OCI-LY3 (cell line): ENCODE measurements around the gene RACGAP1.

ENCODE experiments used
- H2AFZ ChIP-seq: fragments of 200-600, 300-600 bp; shearing (Covaris generic); 2 replicates; pipeline ENCODE4 v1.6.0; 2014; ENCODE audit warnings: antibody characterized with exemption, low read depth, low read length
- H3K27ac ChIP-seq: fragments of 200-600, 300-600 bp; sonication (generic); 2 replicates; pipeline ENCODE4 v1.5.1; 2014; ENCODE audit warnings: mild to moderate bottlenecking, low read length, moderate library complexity, mixed read lengths
- H3K27me3 ChIP-seq: fragments of 200-600, 300-600 bp; sonication (generic); 2 replicates; pipeline ENCODE4 v1.6.1; 2014; ENCODE audit warnings: low read depth, low read length, mixed read lengths
- H3K36me3 ChIP-seq: fragments of 200-600, 300-600 bp; sonication (generic); replicated peaks from 2 replicates; pipeline ENCODE3; 2014; ENCODE audit warnings: low read depth, low read length, mixed read lengths
- H3K4me1 ChIP-seq: fragments of 300-600, 200-600 bp; sonication (generic); 2 replicates; pipeline ENCODE4 v1.6.1; 2014; ENCODE audit warnings: low read length, mixed read lengths
- H3K4me2 ChIP-seq: fragments of 200-600, 300-600 bp; sonication (generic); 2 replicates; pipeline ENCODE4 v1.6.1; 2014; ENCODE audit warnings: low read length, mixed read lengths
- H3K4me3 ChIP-seq: fragments of 300-600, 200-600 bp; sonication (generic); 2 replicates; pipeline ENCODE4 v1.5.1; 2014; ENCODE audit warnings: antibody characterized with exemption, mild to moderate bottlenecking, low read length, moderate library complexity
- H3K79me2 ChIP-seq: fragments of 300-600, 200-600 bp; shearing (Covaris generic); 2 replicates; pipeline ENCODE4 v1.6.1; 2014; ENCODE audit warnings: mild to moderate bottlenecking, low read length, mixed read lengths
- H3K9ac ChIP-seq: fragments of 300-600, 200-600 bp; shearing (Covaris generic); 2 replicates; pipeline ENCODE4 v1.6.0; 2014; ENCODE audit warnings: mild to moderate bottlenecking, low read length, moderate library complexity
- H3K9me3 ChIP-seq: fragments of 200-600, 300-600 bp; shearing (Covaris generic); 2 replicates; pipeline ENCODE4 v1.6.1; 2014; ENCODE audit warnings: low read length, mixed read lengths; ENCODE audit not compliant: insufficient read depth
- H4K20me1 ChIP-seq: fragments of 200-600, 300-600 bp; sonication (generic); 2 replicates; pipeline ENCODE4 v1.6.1; 2016; ENCODE audit warnings: low read length, mixed read lengths; ENCODE audit not compliant: insufficient read depth
- CTCF ChIP-seq: fragments of 200-600, 300-600 bp; sonication (generic); IDR thresholded peaks from 2 replicates; pipeline ENCODE4 v1.5.1; 2014; ENCODE audit warnings: antibody characterized with exemption, low read length, low read depth
- EZH2phosphoT487 ChIP-seq: fragments of 200-600 bp; shearing (Covaris generic); IDR thresholded peaks from 2 replicates; pipeline ENCODE4 v1.6.1; 2018; ENCODE audit warnings: antibody characterized with exemption, mixed run types, low read depth

The RACGAP1 gene

GRCh38 chr12:49955899-49956662 is 69.2 kb downstream of the RACGAP1 start:
- H3K4me3 ChIP-seq: no peak overlapping the region
- no peak overlapping the region for H3K9ac ChIP-seq
- peaks cover 3% of the 10 kb centered on the region; the same call in 1 of the 2 replicates for H3K4me1 ChIP-seq
- H3K79me2 ChIP-seq: no peaks in the 10 kb centered on the region
- TF ChIP-seq EZH2phosphoT487 (no peak), CTCF (no peak)
- no peaks in the 10 kb centered on the region for H3K9me3 ChIP-seq
- H3K27me3 ChIP-seq: peaks cover 17% of the 10 kb centered on the region; the same call in 1 of the 2 replicates
- no peak overlapping the region for H2AFZ ChIP-seq
- H4K20me1 ChIP-seq: no peaks in the 10 kb centered on the region
- H3K27ac ChIP-seq: no peak overlapping the region
- H3K4me2 ChIP-seq: no peak overlapping the region
- H3K36me3 ChIP-seq: no peaks in the 10 kb centered on the region

GRCh38 chr12:49954863-49955830 is 70.1 kb downstream of the RACGAP1 start:
- Histone ChIP-seq H3K9me3 (no peaks in the 10 kb centered on the region), H3K79me2 (no peaks in the 10 kb centered on the region), H3K9ac (no peak overlapping the region), H3K27ac (no peak overlapping the region), H4K20me1 (no peaks in the 10 kb centered on the region), H3K4me2 (no peak overlapping the region), H3K4me3 (no peak overlapping the region), H3K36me3 (no peaks in the 10 kb centered on the region), H3K27me3 (peaks cover 17% of the 10 kb centered on the region; the same call in 1 of the 2 replicates), H2AFZ (no peak overlapping the region), H3K4me1 (peaks cover 3% of the 10 kb centered on the region; the same call in 1 of the 2 replicates)
- TF ChIP-seq CTCF: no peak
- no peak for TF ChIP-seq EZH2phosphoT487

- Histone ChIP-seq H3K9me3 (no peaks in the 10 kb centered on the region), H3K36me3 (no peaks in the 10 kb centered on the region), H3K4me1 (0 out of 2 replicates have a peak, but pooled peaks cover 3% of the 10 kb centered on the region), H3K4me3 (no peak overlapping the region), H3K27me3 (peaks cover 10% of the 10 kb centered on the region; the same call in 1 of the 2 replicates), H4K20me1 (no peaks in the 10 kb centered on the region), H3K9ac (no peak overlapping the region), H3K27ac (no peak overlapping the region), H3K79me2 (no peaks in the 10 kb centered on the region), H3K4me2 (no peak overlapping the region), H2AFZ (no peak overlapping the region)
- TF ChIP-seq CTCF (no peak), EZH2phosphoT487 (no peak)
These were observed 71.1 kb downstream of the RACGAP1 start for GRCh38 chr12:49953961-49954846.
